Amygdala (tissue), 56 donors: ENCODE results near the gene GYPE.
"Not testable (repeated sequence)": the region's sequence is repeated elsewhere in the genome, so short reads cannot be mapped to it uniquely, and the experiment has no call there.

ENCODE experiments used
- DNase-seq, 56 donors: peaks; one replicate each; lab custom pipeline; 2025; lab: John Stamatoyannopoulos, UW

Gene GYPE

GRCh38 chr4:143870523-143871268 is 34.7 kb downstream of the GYPE start:
- not testable (repeated sequence) for DNase-seq

- DNase-seq: not testable (repeated sequence)
These were observed 35.4 kb downstream of the GYPE start for GRCh38 chr4:143869925-143870324.

- DNase-seq: not testable (repeated sequence)
These were observed 42.6 kb downstream of the GYPE start for GRCh38 chr4:143862716-143863115.

- no peak for DNase-seq
These were observed 46.9 kb downstream of the GYPE start for GRCh38 chr4:143858456-143858855.

- not testable (repeated sequence) for DNase-seq
These were observed 47.7 kb downstream of the GYPE start for GRCh38 chr4:143857391-143858336.

- not testable (repeated sequence) for DNase-seq
These were observed 49.3 kb downstream of the GYPE start for GRCh38 chr4:143856017-143856557.

GRCh38 chr4:143854645-143855044 is 50.7 kb downstream of the GYPE start:
- not testable (repeated sequence) for DNase-seq

GRCh38 chr4:143849296-143849695 is 56.1 kb downstream of the GYPE start:
- DNase-seq: not testable (repeated sequence)

DNA sequence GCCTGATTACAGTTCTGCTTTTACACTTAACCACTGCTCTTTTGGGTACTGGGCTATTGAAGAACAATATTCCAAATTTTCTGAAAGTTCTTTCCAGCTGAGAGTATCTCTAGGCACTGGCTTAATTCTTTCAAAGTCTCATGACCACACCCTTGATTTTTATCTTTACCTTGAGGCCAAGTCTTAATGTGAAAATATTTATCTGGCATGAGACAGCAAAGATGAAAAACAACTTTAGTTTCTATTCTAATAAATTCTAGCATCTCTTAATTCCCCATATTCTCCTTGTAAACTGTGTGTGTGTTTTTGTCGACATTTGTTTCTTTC is 61.9 kb downstream of the GYPE start:
- DNase-seq: not testable (repeated sequence)

- DNase-seq: not testable (repeated sequence)
These were observed 62.5 kb downstream of the GYPE start for GRCh38 chr4:143842624-143843505.

- DNase-seq: not testable (repeated sequence)
These were observed 65.9 kb downstream of the GYPE start for GRCh38 chr4:143839413-143839812.

DNA sequence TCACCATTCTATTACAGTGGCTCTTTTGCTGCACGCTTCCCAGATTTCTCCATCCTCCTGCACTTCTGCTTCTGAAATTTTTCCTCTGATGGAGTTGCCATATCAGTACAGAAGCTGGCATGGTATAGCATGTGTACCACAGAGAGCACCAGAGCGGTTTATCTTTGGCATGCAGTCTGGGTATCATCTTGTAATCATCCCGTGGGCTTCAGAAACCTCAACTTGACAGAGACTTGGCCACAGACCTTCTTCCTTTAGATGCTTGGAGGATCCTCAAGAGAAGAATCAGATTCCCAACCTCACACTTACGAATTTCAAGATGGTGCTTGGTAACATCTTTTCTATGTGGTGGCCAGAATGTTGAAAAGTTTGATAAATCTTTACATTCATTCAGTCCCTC is 71.2 kb downstream of the GYPE start:
- DNase-seq: not testable (repeated sequence)

GRCh38 chr4:143833676-143834075 is 71.7 kb downstream of the GYPE start:
- not testable (repeated sequence) for DNase-seq

- DNase-seq: not testable (repeated sequence)
These were observed 74.8 kb downstream of the GYPE start for GRCh38 chr4:143830576-143830975.

DNA sequence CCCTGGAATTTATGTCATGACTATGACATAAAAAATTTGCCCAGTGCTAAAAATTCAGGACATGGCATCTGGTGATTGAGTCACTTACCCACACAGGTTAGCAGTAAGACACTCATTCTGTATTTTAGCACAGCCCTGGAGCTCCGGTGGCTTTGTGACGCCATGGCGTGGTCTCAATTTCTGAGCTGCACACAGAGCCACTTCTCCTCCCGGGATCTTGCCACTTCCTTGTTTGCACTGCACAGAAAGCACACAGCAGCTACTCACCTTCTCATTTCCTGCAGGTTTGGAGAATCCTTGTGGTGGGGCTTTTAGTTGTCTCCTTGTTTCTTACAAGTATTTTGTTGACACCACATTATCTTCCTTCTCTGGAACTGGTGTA is 76.1 kb downstream of the GYPE start:
- DNase-seq: not testable (repeated sequence)
